CD14-positive monocyte (primary cell): ENCODE data around the gene CMTM2. TPM values are rescaled to one million over a fixed set of nuclear protein-coding genes. Genes with fewer than 3 reads are reported as not detected.

Source experiments
- DNase-seq, 3 donors: peaks; one replicate each; pipeline ENCODE4 v3.0.0-alpha.2; 2011 to 2022
- H2AFZ ChIP-seq: 2 replicates; pipeline ENCODE4 v1.6.0; 2012; ENCODE audit warnings: mild to moderate bottlenecking, low read depth, low read length, inconsistent platforms; ENCODE audit not compliant: insufficient read depth, poor library complexity, severe bottlenecking
- H3K27ac ChIP-seq, 2 donors: 1 replicate in 1 of 2; 2 replicates in 1 of 2; pipeline ENCODE4 v1.5.1; 2012 to 2013; ENCODE audit warnings: low read length in 2 of 2, control low read depth in 1 of 2, inconsistent platforms in 1 of 2, low read depth in 1 of 2, mild to moderate bottlenecking in 1 of 2
- H3K27me3 ChIP-seq, 2 donors: one replicate each; pipeline versions ENCODE4 v1.6.0 to v1.6.1; 2011 to 2013; ENCODE audit warnings: low read length in 2 of 2; ENCODE audit not compliant: control insufficient read depth in 2 of 2, insufficient read depth in 2 of 2
- H3K36me3 ChIP-seq, 2 donors: replicated peaks in 1 of 2; 1 replicate in 1 of 2; 2 replicates in 1 of 2; pipeline versions ENCODE4 v1.5.1 to v1.6.1; 2012 to 2013; ENCODE audit warnings: low read length in 2 of 2, control low read depth in 1 of 2, inconsistent platforms in 1 of 2, mild to moderate bottlenecking in 1 of 2; ENCODE audit not compliant: insufficient read depth in 2 of 2, control insufficient read depth in 1 of 2
- H3K4me1 ChIP-seq, 2 donors: 1 replicate in 1 of 2; 2 replicates in 1 of 2; pipeline versions ENCODE4 v1.5.1 to v1.6.1; 2012 to 2013; ENCODE audit warnings: low read length in 2 of 2, control low read depth in 1 of 2, inconsistent platforms in 1 of 2, mild to moderate bottlenecking in 1 of 2, moderate library complexity in 1 of 2; ENCODE audit not compliant: insufficient read depth in 2 of 2, control insufficient read depth in 1 of 2
- H3K4me2 ChIP-seq: replicated peaks from 2 replicates; pipeline ENCODE3; 2012; ENCODE audit warnings: low read length, moderate library complexity, mild to moderate bottlenecking; ENCODE audit not compliant: poor library complexity, severe bottlenecking; ENCODE audit errors: extremely low read depth
- H3K4me3 ChIP-seq, 3 experiments: fragments of 200-600 bp in 1 of 3; sonication (generic) in 1 of 3; replicated peaks in 1 of 3; 1 replicate in 2 of 3; 2 replicates in 1 of 3; pipeline ENCODE4 v1.5.1; 2011 to 2013; ENCODE audit warnings: low read length in 3 of 3, mild to moderate bottlenecking in 3 of 3, control low read depth in 2 of 3, low read depth in 2 of 3, inconsistent platforms in 1 of 3, moderate library complexity in 1 of 3
- H3K79me2 ChIP-seq: 2 replicates; pipeline ENCODE4 v1.6.0; 2012; ENCODE audit warnings: mild to moderate bottlenecking, control low read depth, inconsistent platforms, low read length, moderate library complexity; ENCODE audit not compliant: insufficient read depth
- H3K9ac ChIP-seq: 2 replicates; pipeline ENCODE4 v1.6.0; 2017; ENCODE audit warnings: low read length, mild to moderate bottlenecking; ENCODE audit not compliant: insufficient read depth, poor library complexity, severe bottlenecking
- H3K9me3 ChIP-seq, 2 donors: replicated peaks in 1 of 2; 1 replicate in 1 of 2; 2 replicates in 1 of 2; pipeline versions ENCODE4 v1.5.1 to v1.6.1; 2012 to 2013; ENCODE audit warnings: low read length in 2 of 2, control low read depth in 1 of 2; ENCODE audit not compliant: control insufficient read depth in 1 of 2, insufficient read depth in 1 of 2
- H4K20me1 ChIP-seq: 2 replicates; pipeline ENCODE4 v1.6.0; 2012; ENCODE audit warnings: mild to moderate bottlenecking, low read length, control low read depth, moderate library complexity; ENCODE audit not compliant: insufficient read depth
- H3K27ac Mint-ChIP-seq, 7 donors: one replicate each; pipeline ENCODE4 v1.8.0; 2020; ENCODE audit warnings: mild to moderate bottlenecking in 7 of 7, mixed read lengths in 7 of 7, moderate library complexity in 6 of 7, inconsistent platforms in 2 of 7
- H3K27me3 Mint-ChIP-seq, 3 donors: one replicate each; pipeline ENCODE4 v1.8.0; 2021 to 2022; ENCODE audit warnings: low read depth in 3 of 3, mild to moderate bottlenecking in 3 of 3, mixed read lengths in 3 of 3, moderate library complexity in 3 of 3, inconsistent platforms in 1 of 3
- H3K36me3 Mint-ChIP-seq, 2 donors: one replicate each; pipeline ENCODE4 v1.8.0; 2020; ENCODE audit warnings: mixed read lengths in 2 of 2, inconsistent platforms in 1 of 2, mild to moderate bottlenecking in 1 of 2
- H3K4me1 Mint-ChIP-seq: one replicate; pipeline ENCODE4 v1.8.0; 2020; ENCODE audit warnings: mild to moderate bottlenecking, mixed read lengths
- H3K4me3 Mint-ChIP-seq, 2 donors: one replicate each; pipeline ENCODE4 v1.8.0; 2020; ENCODE audit warnings: mild to moderate bottlenecking in 2 of 2, mixed read lengths in 2 of 2, moderate library complexity in 1 of 2
- H3K9me3 Mint-ChIP-seq, 7 donors: one replicate each; pipeline ENCODE4 v1.8.0; 2020 to 2022; ENCODE audit warnings: mixed read lengths in 7 of 7, mild to moderate bottlenecking in 6 of 7, moderate library complexity in 6 of 7, inconsistent platforms in 2 of 7
- WGBS: methylation state at CpG from one replicate; pipeline ENCODE4 v1.1.5; 2013; ENCODE audit warnings: missing lambda C conversion rate; ENCODE audit not compliant: insufficient coverage; 5-methylcytosine and 5-hydroxymethylcytosine counted together
- intact Hi-C, 2 donors: fragments of 100-400 bp; cut with micrococcal nuclease; formaldehyde crosslinking; loops; one replicate each; pipeline versions ENCODE4 v1.15.0 to v1.15.1; 2023
- polyA plus RNA-seq, 3 donors: library from polyadenylated mRNA; depleted of rRNA in 1 of 3; unstranded in 2 of 3; stranded (reverse) in 1 of 3; fragments of 300-500 nt in 2 of 3; fragments of >200 nt in 1 of 3; fragmentation: Illumina TruSeq in 2 of 3; gene quantifications; 1 replicate in 2 of 3; 2 replicates in 1 of 3; pipeline ENCODE4 v1.2.3, GENCODE V29; 2012 to 2021
- TF ChIP-seq, protein P1 (sequence below): fragments of 200-600 bp; IDR thresholded peaks from one replicate; pipeline ENCODE4 v1.8.0; 2022; ENCODE audit warnings: antibody characterized with exemption, mild to moderate bottlenecking

The CMTM2 gene
- polyA plus RNA-seq, 3 donors: 11.0 to 41.6 (median 39.1) TPM

DNA sequence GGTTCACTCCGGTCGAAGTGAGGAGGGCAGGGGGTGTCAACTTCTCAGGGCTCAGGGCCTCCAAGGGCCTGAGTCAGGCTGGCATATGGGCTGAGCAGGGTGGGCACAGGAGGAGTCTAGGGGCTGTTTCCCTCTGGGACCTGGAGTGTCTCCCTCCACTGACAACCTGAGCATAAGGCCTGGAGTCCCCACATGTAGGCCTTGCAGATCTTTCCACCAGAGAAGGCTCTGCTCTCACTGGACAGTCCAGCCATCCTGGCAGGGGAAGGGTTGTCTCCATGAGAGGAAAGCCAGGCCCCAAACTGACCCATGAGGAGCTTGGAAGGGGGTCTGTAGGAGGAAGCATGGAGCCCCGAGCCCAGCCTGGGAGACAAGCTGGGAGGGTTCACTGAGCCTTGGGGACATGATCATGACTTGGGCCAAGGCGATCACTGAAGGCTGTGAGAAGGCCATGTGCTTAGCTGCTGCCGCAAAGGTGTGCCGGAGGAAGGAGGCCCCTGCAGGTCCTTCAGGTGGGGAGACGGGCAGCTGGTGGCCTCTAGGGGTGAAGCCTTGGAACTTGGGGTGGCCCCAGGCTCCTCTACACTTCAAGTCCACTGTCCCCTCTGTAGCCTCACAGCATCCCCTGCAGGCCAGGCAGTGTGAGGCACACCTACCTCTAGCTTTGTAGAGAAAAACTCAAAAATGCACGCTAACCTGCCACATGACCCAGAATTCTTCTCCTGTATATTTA, 9.9 kb downstream of the CMTM2 start:
- Histone ChIP-seq H3K27ac (peak overlapping the region in 1 of 2 donors; percentile 40), H3K4me3 (no peak overlapping the region), H4K20me1 (no peaks in the 10 kb centered on the region), H3K79me2 (no peaks in the 10 kb centered on the region), H3K9me3 (no peaks in the 10 kb centered on the region), H3K4me2 (peak overlapping the region; percentile 71), H3K9ac (no peak overlapping the region), H2AFZ (no peak overlapping the region), H3K27me3 (no peaks in the 10 kb centered on the region), H3K36me3 (no peaks in the 10 kb centered on the region), H3K4me1 (peaks cover 67 to 73% of the 10 kb centered on the region in 2 donors)
- peaks cover 0 to 5% (median 2%) of the 10 kb centered on the region in 7 donors for H3K9me3 Mint-ChIP-seq
- intact Hi-C loops: loop anchor here (2.0 to 5.0 kb wide), 5 partner anchors 37 to 182 kb away; partner anchors contain the start of genes CKLF (in 1 of the 2) and TK2 (in 1 of the 2)
- TF ChIP-seq, protein P1, sequence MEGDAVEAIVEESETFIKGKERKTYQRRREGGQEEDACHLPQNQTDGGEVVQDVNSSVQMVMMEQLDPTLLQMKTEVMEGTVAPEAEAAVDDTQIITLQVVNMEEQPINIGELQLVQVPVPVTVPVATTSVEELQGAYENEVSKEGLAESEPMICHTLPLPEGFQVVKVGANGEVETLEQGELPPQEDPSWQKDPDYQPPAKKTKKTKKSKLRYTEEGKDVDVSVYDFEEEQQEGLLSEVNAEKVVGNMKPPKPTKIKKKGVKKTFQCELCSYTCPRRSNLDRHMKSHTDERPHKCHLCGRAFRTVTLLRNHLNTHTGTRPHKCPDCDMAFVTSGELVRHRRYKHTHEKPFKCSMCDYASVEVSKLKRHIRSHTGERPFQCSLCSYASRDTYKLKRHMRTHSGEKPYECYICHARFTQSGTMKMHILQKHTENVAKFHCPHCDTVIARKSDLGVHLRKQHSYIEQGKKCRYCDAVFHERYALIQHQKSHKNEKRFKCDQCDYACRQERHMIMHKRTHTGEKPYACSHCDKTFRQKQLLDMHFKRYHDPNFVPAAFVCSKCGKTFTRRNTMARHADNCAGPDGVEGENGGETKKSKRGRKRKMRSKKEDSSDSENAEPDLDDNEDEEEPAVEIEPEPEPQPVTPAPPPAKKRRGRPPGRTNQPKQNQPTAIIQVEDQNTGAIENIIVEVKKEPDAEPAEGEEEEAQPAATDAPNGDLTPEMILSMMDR: peak; percentile 97
- peaks cover 68% of the 10 kb centered on the region for H3K4me1 Mint-ChIP-seq
- H3K36me3 Mint-ChIP-seq: peaks cover 2 to 5% of the 10 kb centered on the region in 2 donors
- WGBS: 93% methylated on average over 2 of the region's 8 CpGs
- peak; percentile 68 to 83 (median 77) for DNase-seq
- peak overlapping the region in 1 of 2 donors; percentile 61 for H3K4me3 Mint-ChIP-seq
- peaks cover 0 to 6% (median 3%) of the 10 kb centered on the region in 3 donors for H3K27me3 Mint-ChIP-seq
- peak overlapping the region in 3 of 7 donors; percentile 44 to 64 (median 46) for H3K27ac Mint-ChIP-seq

DNA sequence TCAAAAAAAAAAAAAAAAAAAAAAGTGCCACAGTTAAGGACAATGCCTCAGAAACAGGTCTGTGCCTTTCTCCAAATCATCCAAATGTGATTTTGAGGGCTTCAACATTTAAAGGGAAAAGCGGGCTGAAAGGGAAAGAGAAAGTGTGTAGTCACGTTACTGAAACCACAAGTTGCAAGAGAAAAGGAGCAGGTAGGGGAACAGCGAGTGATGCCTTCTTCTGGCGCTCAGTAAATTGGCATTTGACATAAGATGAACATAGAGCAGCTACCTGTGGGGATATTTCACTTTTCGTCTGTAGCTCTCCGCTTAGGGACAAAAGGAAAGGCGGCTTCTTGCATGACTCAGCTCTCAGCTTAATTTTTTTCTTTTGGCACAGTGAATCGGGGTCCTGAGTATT, 11.1 kb downstream of the CMTM2 start:
- intact Hi-C loops: no loop called here
- Histone ChIP-seq H3K27ac (peak overlapping the region in 1 of 2 donors; percentile 9), H3K4me3 (peak overlapping the region in 2 of 3 experiments; percentile 29 to 68), H4K20me1 (no peaks in the 10 kb centered on the region), H3K4me1 (peaks cover 65 to 72% of the 10 kb centered on the region in 2 donors), H3K27me3 (no peaks in the 10 kb centered on the region), H3K79me2 (no peaks in the 10 kb centered on the region), H3K9me3 (no peaks in the 10 kb centered on the region), H3K36me3 (no peaks in the 10 kb centered on the region), H3K9ac (no peak overlapping the region), H3K4me2 (peak overlapping the region; percentile 71), H2AFZ (no peak overlapping the region)
- Mint-ChIP-seq H3K36me3 (peaks cover 2 to 5% of the 10 kb centered on the region in 2 donors), H3K27me3 (peaks cover 0 to 6% (median 3%) of the 10 kb centered on the region in 3 donors), H3K4me1 (peaks cover 68% of the 10 kb centered on the region), H3K27ac (peak overlapping the region; percentile 25 to 78 (median 41)), H3K9me3 (peaks cover 0 to 6% (median 2%) of the 10 kb centered on the region in 7 donors), H3K4me3 (peak overlapping the region; percentile 66 to 86)
- peak in 2 of 3 donors; percentile 48 to 55 for DNase-seq
- 0% methylated on average over 3 of the region's 8 CpGs for WGBS
- TF ChIP-seq, protein P1: no peak
